K562 (cell line): ENCODE data around the gene MAML3. TPM values are rescaled to one million over a fixed set of nuclear protein-coding genes. Genes with fewer than 3 reads are reported as not detected.

Source experiments
- ATAC-seq: fragments of 200-7000 bp; cut with Tn5 transposase; 3 replicates; pipeline ENCODE4 v1.9.1; 2020; ENCODE audit warnings: moderate library complexity
- BruUV-seq: library from RNA; stranded (reverse); fragments of 400-500 nt; replicated peaks from 2 replicates; lab custom pipeline; 2021; lab: Mats Ljungman, UMichigan
- CTCF ChIA-PET: fragments of 300-600 bp; formaldehyde crosslinking; extraction: SDS; loops from one replicate; lab custom pipeline; 2021; ENCODE audit warnings: low intra/inter-chr PET ratio; lab: Yijun Ruan, JAX
- POLR2A ChIA-PET: fragments of 300-600, 350-650 bp; sonication (Branson Sonifier 250); formaldehyde crosslinking; extraction: SDS; loops from one replicate; lab custom pipeline; 2021; ENCODE audit warnings: antibody characterized with exemption, inconsistent platforms; lab: Yijun Ruan, JAX
- DNase-seq, 4 experiments: peaks; one replicate each; pipeline versions ENCODE4 v3.0.0 to v3.0.0-alpha.2; 2011 to 2018; ENCODE audit warnings: low spot score in 3 of 4, mixed read lengths in 3 of 4; ENCODE audit errors: extremely low read depth in 1 of 4
- FAIRE-seq: peaks from 2 replicates; lab custom pipeline; 2011; peaks lifted over from hg19 to GRCh38; lab: Jason Lieb, UNC
- H2AFZ ChIP-seq: 2 replicates; pipeline ENCODE4 v1.6.0; 2011; ENCODE audit warnings: low read depth, low read length, control low read depth, inconsistent platforms
- H3K27ac ChIP-seq: fragments of 200-600 bp; 3 replicates; pipeline ENCODE4 v1.8.0; 2011; ENCODE audit warnings: low read depth, mild to moderate bottlenecking, control low read depth, inconsistent platforms, low read length, moderate library complexity, mixed read lengths; ENCODE audit errors: extremely low read depth
- H3K27me3 ChIP-seq, 2 experiments: fragments of 300-600 bp in 1 of 2; 2 replicates in 1 of 2; 3 replicates in 1 of 2; pipeline versions ENCODE4 v1.6.0 to v1.8.0; 2011; ENCODE audit warnings: inconsistent platforms in 2 of 2, low read length in 2 of 2, mild to moderate bottlenecking in 1 of 2, mixed read lengths in 1 of 2, moderate library complexity in 1 of 2; ENCODE audit not compliant: control insufficient read depth in 2 of 2, insufficient read depth in 2 of 2
- H3K36me3 ChIP-seq: fragments of 300-600 bp; 3 replicates; pipeline ENCODE4 v1.8.0; 2011; ENCODE audit warnings: mild to moderate bottlenecking, low read length, inconsistent platforms; ENCODE audit not compliant: control insufficient read depth, insufficient read depth
- H3K4me1 ChIP-seq, 2 experiments: fragments of 200-600 bp in 1 of 2; replicated peaks in 1 of 2; 2 replicates in 1 of 2; 3 replicates in 1 of 2; pipeline versions ENCODE4 v1.5.1 to v1.8.0; 2011; ENCODE audit warnings: inconsistent platforms in 2 of 2, low read length in 2 of 2, mild to moderate bottlenecking in 1 of 2, mixed read lengths in 1 of 2, moderate library complexity in 1 of 2; ENCODE audit not compliant: control insufficient read depth in 2 of 2, insufficient read depth in 2 of 2
- H3K4me2 ChIP-seq: 2 replicates; pipeline ENCODE4 v1.6.1; 2011; ENCODE audit warnings: low read length, control low read depth, inconsistent platforms, mixed read lengths; ENCODE audit not compliant: insufficient read depth
- H3K4me3 ChIP-seq: fragments of 200-600 bp; sonication (generic), shearing (Covaris generic); 2 replicates; pipeline ENCODE4 v1.5.1; 2016; ENCODE audit warnings: control low read depth, inconsistent platforms
- H3K79me2 ChIP-seq: fragments of 200-600 bp; 3 replicates; pipeline ENCODE4 v1.8.0; 2011; ENCODE audit warnings: low read length, inconsistent platforms; ENCODE audit not compliant: control insufficient read depth, insufficient read depth
- H3K9ac ChIP-seq, 2 experiments: 2 replicates each; pipeline versions ENCODE4 v1.6.0 to v1.6.1; 2011; ENCODE audit warnings: low read depth in 2 of 2, low read length in 2 of 2, control low read depth in 1 of 2, inconsistent platforms in 1 of 2, mild to moderate bottlenecking in 1 of 2, mixed read lengths in 1 of 2; ENCODE audit not compliant: insufficient read depth in 1 of 2
- H3K9me1 ChIP-seq: one replicate; pipeline ENCODE4 v1.6.0; 2011; ENCODE audit warnings: inconsistent platforms, mild to moderate bottlenecking, low read length, moderate library complexity; ENCODE audit not compliant: control insufficient read depth, insufficient read depth
- H3K9me3 ChIP-seq: replicated peaks from 2 replicates; pipeline ENCODE4 v1.5.1; 2011; ENCODE audit warnings: low read depth, low read length, inconsistent platforms; ENCODE audit not compliant: control insufficient read depth, insufficient read depth
- H4K20me1 ChIP-seq: replicated peaks from 2 replicates; pipeline ENCODE4 v1.6.1; 2011; ENCODE audit warnings: low read length, inconsistent platforms, mixed read lengths; ENCODE audit not compliant: control insufficient read depth, insufficient read depth
- CUX1 ChIP-seq: fragments of 200-800 bp; sonication (Bioruptor generic); IDR thresholded peaks from 2 replicates; pipeline ENCODE4 v1.6.1; 2016; ENCODE audit warnings: missing genetic modification characterization, missing compliant biosample characterization
- DIDO1 ChIP-seq: fragments of 450-650 bp; IDR thresholded peaks from 2 replicates; pipeline ENCODE4 v1.6.1; 2016; ENCODE audit warnings: low read depth, missing biosample characterization, missing genetic modification characterization
- ELK1 ChIP-seq: sonication (generic); formaldehyde crosslinking; IDR thresholded peaks from 2 replicates; pipeline ENCODE4 v1.8.1; 2022; ENCODE audit warnings: missing genetic modification reagents
- ID3 ChIP-seq, 2 experiments: fragments of 250-450 bp in 1 of 2; fragments of 450-650 bp in 1 of 2; sonication (Bioruptor Pico) in 1 of 2; IDR thresholded peaks; 2 replicates each; pipeline versions ENCODE4 v1.6.1 to v1.8.0; 2016 to 2021; ENCODE audit warnings: mild to moderate bottlenecking in 2 of 2, moderate library complexity in 2 of 2, missing compliant biosample characterization in 1 of 2, missing genetic modification characterization in 1 of 2
- NCOR1 ChIP-seq: fragments of 450-650 bp; IDR thresholded peaks from 2 replicates; pipeline ENCODE4 v1.6.1; 2016; ENCODE audit warnings: mild to moderate bottlenecking, moderate library complexity
- NELFE ChIP-seq: IDR thresholded peaks from 2 replicates; pipeline ENCODE4 v1.6.1; 2011; ENCODE audit warnings: mild to moderate bottlenecking; ENCODE audit not compliant: insufficient read depth, insufficient read length
- POLR2A ChIP-seq: fragments of 450-650 bp; conservative IDR thresholded peaks from 2 replicates; pipeline ENCODE4 v1.6.1; 2016
- ZC3H4 ChIP-seq: sonication (generic); formaldehyde crosslinking; IDR thresholded peaks from 2 replicates; pipeline ENCODE4 v1.9.0; 2021; ENCODE audit warnings: missing genetic modification reagents, borderline replicate concordance
- ZHX1 ChIP-seq: fragments of 150-350 bp; conservative IDR thresholded peaks from 2 replicates; pipeline ENCODE4 v1.6.1; 2014; ENCODE audit warnings: low read length
- ZNF282 ChIP-seq: sonication (generic); formaldehyde crosslinking; IDR thresholded peaks from 2 replicates; pipeline ENCODE4 v1.8.1; 2023; ENCODE audit warnings: missing genetic modification reagents
- ZNF583 ChIP-seq: fragments of 250-450 bp; sonication (Bioruptor Pico); IDR thresholded peaks from 2 replicates; pipeline ENCODE4 v1.4.0; 2020
- WGBS: fragments of 100-300 bp; shearing (Covaris generic); methylation state at CpG from one replicate; pipeline ENCODE4 v1.1.6; 2016; ENCODE audit warnings: low coverage, mixed read lengths; ENCODE audit not compliant: insufficient coverage; ENCODE audit errors: missing lambda C conversion rate; 5-methylcytosine and 5-hydroxymethylcytosine counted together
- in situ Hi-C: fragments of 300-500 bp; cut with MboI; formaldehyde crosslinking; loops from 4 replicates; pipeline ENCODE4 v1.15.0; 2018; ENCODE audit warnings: inconsistent platforms, mixed read lengths
- intact Hi-C: fragments of 100-400 bp; cut with micrococcal nuclease; formaldehyde crosslinking; loops from 2 replicates; pipeline ENCODE4 v1.14.2; 2022
- polyA plus RNA-seq, 8 experiments: library from polyadenylated mRNA; depleted of rRNA in 4 of 8; stranded (reverse) in 5 of 8; unstranded in 3 of 8; fragments of >200 nt; fragmentation: Nextera tagmentation in 2 of 8; fragmentation: Illumina TruSeq in 1 of 8; extraction: Ambion mirVana in 2 of 8; extraction: Trizol in 1 of 8; gene quantifications; 2 replicates each; pipeline versions ENCODE4 v1.2.1 to v1.2.3, GENCODE V29; 2011 to 2014; ENCODE audit warnings: inconsistent platforms in 1 of 8, missing spikeins in 1 of 8
- total RNA-seq, 7 experiments: library from RNA; depleted of rRNA in 6 of 7; stranded (reverse); fragments of >200 nt in 6 of 7; fragmentation: Illumina TruSeq in 2 of 7; extraction: Trizol in 2 of 7; gene quantifications; 2 replicates each; pipeline versions ENCODE4 v1.2.1 to v1.2.3, GENCODE V29; 2011 to 2021; ENCODE audit warnings: low replicate concordance in 1 of 7

MAML3 gene
- total and polyA plus RNA-seq, 9 of the 15 experiments (the other 6 are each of a cell fraction or from before 2014, with no cell fraction given), result 0.01 to 0.55 (median 0.25) TPM

- no peak for TF ChIP-seq ZNF282 (CRISPR knock-in tag)
- no peak for TF ChIP-seq NELFE
- TF ChIP-seq ELK1 (CRISPR knock-in tag), result no peak
- TF ChIP-seq ID3 (CRISPR knock-in tag; IDR thresholded peaks at IDR 0.05), result no peak
- no peak for TF ChIP-seq ID3 (tag; IDR thresholded peaks at IDR 0.05)
- TF ChIP-seq, all 486 proteins: peak for 0
These were observed 464.8 kb downstream of the MAML3 start (continued) for GRCh38 chr4:139689093-139689722.

- intact Hi-C loops, result no loop called here
- no peak for TF ChIP-seq ZC3H4 (CRISPR knock-in tag)
- no peak for TF ChIP-seq NCOR1
- no peak for TF ChIP-seq DIDO1 (tag)
- no peak for TF ChIP-seq ZNF583 (CRISPR knock-in tag)
- TF ChIP-seq ZHX1, result no peak
- no peak for TF ChIP-seq CUX1 (CRISPR knock-in tag)
- TF ChIP-seq POLR2A, result no peak
- TF ChIP-seq, all 486 proteins: peak for 0
- H3K27ac ChIP-seq, result no peak overlapping the region
These were observed 467.0 kb downstream of the MAML3 start for GRCh38 chr4:139686988-139687387.

More at GRCh38 chr4:139686988-139687387, 467.0 kb downstream of the MAML3 start:
- Histone ChIP-seq H3K4me2 (no peak overlapping the region), H3K79me2 (peaks cover 12% of the 10 kb centered on the region), H3K9me3 (peaks cover 14% of the 10 kb centered on the region), H3K27me3 (no peaks in the 10 kb centered on the region), H4K20me1 (no peaks in the 10 kb centered on the region), H3K9ac (no peak overlapping the region), H3K4me3 (no peak overlapping the region), H3K36me3 (peaks cover 23% of the 10 kb centered on the region; the same call in 2 of the 3 replicates), H2AFZ (no peak overlapping the region), H3K9me1 (no peaks in the 10 kb centered on the region), H3K4me1 (peaks cover 6 to 45% of the 10 kb centered on the region in 2 experiments; a peak in 4 of 5 replicates)
- no TSS peak for BruUV-seq
- CTCF ChIA-PET, result no interaction called here
- ATAC-seq (no peak), DNase-seq (no peak), FAIRE-seq (no peak)
- POLR2A ChIA-PET, result no interaction called here
- 70% methylated on average over 3 of the region's 3 CpGs for whole genome bisulfite sequencing
- in situ Hi-C loops, result no loop called here
